CD4-positive, alpha-beta T cell treated with Interleukin-2 at 100 ng/mL for 4 hours (primary cell): ENCODE results near the gene PACRG.

Experiments
- DNase-seq: peaks from one replicate; pipeline ENCODE4 v3.0.0-alpha.2; 2020; ENCODE audit warnings: low spot score

The PACRG gene

GRCh38 chr6:162864911-162865310 is 137.1 kb downstream of the PACRG start:
- no peak for DNase-seq

- no peak for DNase-seq
Observed at GRCh38 chr6:162866656-162867055, 138.9 kb downstream of the PACRG start.

DNA sequence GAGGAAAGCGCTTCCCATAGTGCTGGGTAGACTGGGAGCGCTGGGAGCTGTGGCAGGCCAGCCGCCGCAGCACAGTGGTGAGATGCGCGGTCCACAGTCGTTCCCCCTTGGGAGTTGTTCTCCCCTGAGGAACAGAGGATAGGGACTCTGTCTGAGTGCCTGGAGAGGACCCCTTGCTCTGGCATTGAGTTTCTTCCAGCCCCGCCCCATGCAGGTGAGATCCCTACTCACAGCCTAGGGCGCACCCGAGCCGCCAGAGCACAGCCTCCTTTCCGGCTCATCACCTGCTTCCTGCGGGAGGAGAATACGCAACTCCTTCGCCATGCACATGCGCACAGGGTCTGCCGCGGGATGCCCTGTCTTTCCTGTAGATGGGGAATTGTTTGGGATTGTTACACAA is 140.6 kb downstream of the PACRG start:
- DNase-seq: no peak

DNA sequence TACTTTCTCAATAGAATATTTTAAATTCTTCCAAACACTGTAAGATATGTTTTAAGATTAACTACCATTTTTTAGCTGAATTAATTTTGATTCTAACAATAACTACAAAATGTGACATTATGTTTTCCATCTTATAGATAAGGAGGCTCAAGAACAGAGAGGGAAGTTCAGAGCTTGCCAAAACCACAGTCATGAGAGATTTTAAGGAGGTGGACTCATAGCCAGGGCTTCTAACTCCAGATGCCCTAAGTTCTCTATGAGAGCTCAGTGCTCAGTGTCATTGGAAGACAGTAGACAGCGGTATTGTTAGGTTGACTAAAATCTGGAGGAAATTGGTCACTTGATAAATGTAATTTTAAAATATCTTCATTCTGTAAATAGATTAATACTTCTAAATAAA is 144.2 kb downstream of the PACRG start:
- DNase-seq: no peak

- DNase-seq: no peak
Observed at GRCh38 chr6:162873537-162873936, 145.8 kb downstream of the PACRG start.

- DNase-seq: no peak
Observed at GRCh38 chr6:162875070-162875469, 147.3 kb downstream of the PACRG start.

DNA sequence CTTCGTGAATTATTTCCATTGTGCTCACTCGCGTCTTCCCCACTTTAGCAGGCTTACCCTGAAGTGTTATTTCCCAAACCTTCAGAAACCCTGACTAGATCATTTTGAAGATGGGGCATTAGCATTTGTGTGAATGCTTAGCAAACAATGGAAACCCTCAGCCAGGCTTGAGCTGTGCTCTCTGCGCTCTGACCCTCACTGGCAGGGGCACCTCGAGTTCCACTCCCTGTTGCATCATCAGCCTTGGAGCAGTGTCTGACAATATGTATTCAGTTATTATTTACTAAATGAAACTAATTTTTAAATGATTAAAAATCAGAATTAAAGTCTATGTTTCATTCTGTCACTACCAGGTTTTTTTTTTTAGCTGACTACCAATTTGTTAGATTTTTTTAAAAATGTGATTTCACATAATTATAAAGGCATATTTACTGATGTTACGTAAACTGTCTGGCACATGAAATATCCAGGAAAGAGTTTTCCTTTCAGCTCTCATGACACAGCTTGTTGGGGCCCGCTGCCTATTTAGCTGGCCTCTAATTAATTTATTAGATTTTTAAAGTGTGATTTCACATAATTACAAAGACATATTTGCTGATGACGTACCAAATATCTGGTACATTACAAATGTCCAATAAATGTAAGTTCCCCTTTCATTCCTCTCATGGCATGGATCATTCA is 155.2 kb downstream of the PACRG start:
- no peak for DNase-seq

DNA sequence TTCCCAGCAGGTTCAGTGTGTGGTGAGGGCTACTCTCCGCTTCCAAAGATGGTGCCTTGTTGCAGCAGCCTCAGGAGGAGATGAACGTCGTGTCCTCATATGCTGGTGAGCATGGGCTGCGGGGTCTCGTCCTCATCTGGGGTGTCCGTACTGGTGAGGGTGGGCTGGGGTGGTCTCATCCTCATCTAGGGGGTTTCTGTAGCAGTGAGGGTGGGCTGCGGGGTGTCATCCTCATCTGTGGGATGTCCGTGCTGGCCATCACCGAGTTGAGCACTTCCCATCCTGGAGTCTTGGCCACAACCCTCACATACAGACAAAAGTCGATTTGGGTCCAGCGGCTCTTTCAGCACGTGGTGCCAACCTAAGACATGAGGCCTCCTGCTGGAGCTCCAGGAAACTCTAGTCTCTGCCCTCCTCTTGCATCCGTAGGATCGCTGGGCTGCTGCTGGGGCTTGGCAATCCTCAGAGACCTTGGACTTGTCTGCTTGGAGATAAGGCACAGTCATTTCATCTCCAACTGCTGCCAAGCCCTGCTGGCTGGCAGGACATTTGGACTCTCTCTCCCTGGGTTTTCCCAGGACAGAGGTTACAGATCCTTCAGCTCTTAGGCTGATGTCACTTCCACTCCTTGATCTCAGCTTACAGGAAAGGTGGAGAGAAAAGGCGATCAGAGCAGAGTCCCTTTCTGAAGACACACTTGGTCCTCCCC is 160.4 kb downstream of the PACRG start:
- no peak for DNase-seq

DNA sequence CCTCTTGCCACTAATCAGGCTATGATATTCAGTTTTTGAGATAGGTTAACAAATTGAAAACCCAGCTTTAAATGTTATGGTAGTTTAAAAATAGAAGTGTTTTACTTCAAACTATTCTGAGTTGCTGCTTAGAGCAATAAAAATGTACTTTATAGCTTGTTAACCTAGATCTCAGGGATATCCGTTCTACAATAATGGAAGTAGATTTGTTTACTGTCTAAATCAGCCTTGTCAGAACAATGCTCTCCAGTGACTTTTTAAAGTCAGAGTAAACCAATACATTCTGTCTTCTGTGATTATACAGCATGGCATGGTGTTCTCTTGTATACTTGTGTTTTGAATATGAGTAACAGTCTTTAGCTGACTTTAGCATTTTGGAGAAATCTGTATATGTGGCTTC is 161.5 kb downstream of the PACRG start:
- no peak for DNase-seq

DNA sequence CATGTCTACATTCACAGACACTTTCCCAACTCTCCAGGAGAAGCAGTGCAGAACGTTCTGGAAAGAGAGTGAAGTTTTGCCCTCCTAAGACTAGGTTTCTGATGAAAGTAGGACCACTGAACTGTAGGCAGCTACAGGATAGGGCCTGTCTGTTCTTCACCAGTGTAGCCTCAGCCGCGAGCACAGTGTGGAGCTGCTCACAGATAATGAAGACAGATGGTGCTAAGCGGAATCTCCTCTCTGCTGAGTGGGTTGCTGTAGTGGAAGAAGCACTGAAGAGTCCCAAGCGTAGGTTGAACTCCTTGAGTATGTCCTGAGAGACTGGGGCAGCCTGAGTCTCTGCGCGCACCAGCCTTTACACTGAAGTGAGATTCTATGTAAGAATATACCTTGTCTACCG is 170.2 kb downstream of the PACRG start:
- DNase-seq: no peak

GRCh38 chr6:162899148-162899547 is 171.4 kb downstream of the PACRG start:
- DNase-seq: no peak

GRCh38 chr6:162900503-162900902 is 172.7 kb downstream of the PACRG start:
- DNase-seq: no peak

DNA sequence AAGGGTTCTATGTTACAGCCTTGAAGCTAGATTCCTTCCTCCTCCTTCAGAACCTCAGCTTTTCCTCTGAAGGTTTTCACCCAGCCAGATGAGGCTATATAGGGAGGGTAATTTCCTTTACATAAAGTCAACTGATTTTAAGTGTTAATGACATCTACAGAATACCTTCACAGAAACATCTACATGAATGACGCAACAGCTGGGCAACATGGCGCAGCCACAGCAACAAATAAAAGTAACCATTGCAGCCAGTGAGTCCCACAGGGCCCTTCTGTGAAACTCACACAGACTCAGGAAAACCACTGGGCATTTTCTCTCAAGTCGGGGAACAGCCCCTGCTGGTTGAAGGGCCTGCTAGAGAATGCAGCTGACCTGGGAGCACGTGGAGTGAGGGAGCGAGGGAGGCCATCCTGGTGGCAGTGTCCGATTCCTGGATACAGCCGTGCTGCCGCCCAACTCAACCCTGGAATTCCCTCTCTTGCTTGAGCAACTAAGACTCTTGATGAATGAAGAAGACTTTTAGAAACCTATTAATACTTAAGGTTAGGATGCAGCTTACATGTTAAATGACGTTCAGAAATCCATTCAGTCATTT is 176.4 kb downstream of the PACRG start:
- no peak for DNase-seq

DNA sequence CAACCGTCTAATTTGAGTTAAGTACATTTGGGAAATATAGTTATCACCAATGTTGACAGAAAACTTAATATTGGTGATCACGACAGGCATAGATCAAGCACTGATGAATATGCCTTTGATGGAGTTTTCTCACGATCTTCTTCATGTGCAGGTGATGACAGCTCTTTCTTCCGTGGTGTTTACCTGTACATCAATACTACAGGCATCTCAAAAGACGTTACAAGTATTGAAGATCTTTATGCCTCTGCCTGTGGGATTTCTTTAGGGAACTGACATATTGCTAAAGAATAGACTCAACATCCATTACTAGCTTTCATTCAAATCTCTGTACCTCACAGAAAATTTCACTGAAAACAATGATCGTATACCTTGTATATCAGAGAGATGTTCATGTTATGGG is 178.7 kb downstream of the PACRG start:
- DNase-seq: no peak

GRCh38 chr6:162907876-162908481 is 180.2 kb downstream of the PACRG start:
- DNase-seq: peak; percentile 3

- DNase-seq: no peak
Observed at GRCh38 chr6:162913206-162913605, 185.4 kb downstream of the PACRG start.

GRCh38 chr6:162917506-162917905 is 189.7 kb downstream of the PACRG start:
- no peak for DNase-seq

GRCh38 chr6:162921062-162921461 is 193.3 kb downstream of the PACRG start:
- no peak for DNase-seq

DNA sequence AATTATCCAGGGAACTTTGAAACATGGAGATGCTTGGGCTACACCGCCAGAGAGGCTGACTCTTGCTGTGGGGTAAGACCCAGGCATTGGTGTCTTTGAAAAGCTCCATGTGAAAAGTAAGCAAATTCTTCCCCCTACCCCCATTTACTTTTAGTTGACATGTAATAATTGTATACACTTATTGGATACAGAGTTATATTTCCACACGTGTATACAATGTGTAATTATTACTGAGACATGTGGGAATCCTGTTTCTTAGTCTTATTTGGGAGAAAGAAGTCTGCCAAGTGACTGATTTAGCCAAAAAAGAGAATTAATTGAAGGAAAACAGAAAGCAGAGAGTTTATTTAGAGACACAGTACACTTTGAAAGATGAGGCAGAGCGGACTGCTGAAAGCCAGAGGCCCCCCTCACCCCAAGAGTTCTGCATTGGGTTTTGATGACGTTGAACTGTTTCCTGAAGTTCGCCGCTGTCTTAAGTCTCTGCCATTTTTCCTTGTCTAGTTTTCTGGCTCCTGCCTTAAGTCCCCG is 193.8 kb downstream of the PACRG start:
- no peak for DNase-seq

GRCh38 chr6:162922563-162923166 is 194.9 kb downstream of the PACRG start:
- DNase-seq: no peak

DNA sequence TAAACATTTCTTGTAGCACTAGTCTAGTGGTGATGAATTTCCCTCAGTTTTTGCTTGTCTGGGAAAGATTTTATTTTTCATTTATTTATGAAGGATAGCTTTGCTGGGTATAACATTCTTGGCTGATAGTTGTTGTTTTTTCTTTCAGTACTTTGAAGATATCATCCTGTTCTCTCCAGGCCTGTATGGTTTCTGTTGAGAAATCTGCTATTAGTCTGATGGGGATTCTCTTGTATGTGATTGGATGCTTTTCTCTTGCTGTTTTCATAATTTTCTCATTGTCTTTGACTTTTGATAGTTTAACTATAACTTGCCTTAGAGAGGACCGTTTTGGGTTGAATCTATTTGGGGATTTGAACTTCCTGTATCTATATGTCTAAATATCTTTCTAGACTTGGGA is 207.1 kb downstream of the PACRG start:
- no peak for DNase-seq

DNA sequence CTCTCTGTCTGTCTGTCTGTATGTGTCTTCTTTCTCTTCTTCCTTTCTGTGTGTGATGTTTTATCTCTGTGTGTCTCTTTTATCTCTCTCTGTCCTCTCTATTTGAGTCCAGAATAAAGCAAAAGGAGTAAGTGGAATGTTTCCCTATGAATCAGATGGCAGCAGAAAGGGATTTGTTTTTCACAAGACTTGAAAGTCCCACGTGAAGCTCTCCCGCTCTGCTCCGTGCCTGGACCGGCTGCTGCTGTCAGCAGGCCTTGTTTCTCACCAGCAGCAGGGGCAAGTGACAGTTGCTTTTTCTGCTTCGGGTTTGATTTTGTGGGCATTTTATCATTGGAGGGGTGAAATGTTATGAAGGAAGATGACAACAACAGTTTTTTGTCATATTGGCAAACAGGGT is 212.7 kb downstream of the PACRG start:
- DNase-seq: no peak
